ENCODE results near the gene GALNT17. TPM values are rescaled to one million over a fixed set of nuclear protein-coding genes. Genes with fewer than 3 reads are reported as not detected.

Gene GALNT17
- polyA plus RNA-seq, 1 donor (not counting 4 experiments of a cell fraction or from before 2014, with no cell fraction given), result not detected

DNA sequence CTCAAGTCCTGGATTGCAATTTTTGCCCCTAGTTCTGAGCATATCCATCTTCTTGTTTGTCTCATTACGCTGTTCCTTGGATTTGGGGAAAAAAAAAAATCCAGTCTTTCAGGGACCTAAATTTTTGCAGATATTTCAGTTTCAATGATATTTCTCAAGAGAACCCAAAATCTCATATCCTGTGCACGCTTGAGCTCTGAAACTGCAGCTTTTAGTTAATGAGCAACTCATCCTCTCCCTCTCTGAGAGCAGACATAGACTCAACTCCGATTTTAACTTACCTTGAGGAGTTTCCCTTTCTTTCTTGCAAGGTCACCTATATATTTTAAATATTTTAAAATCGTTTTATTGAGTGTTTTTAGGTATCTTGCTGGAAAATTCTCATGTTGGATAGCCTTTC lies 200.3 kb downstream of the GALNT17 start:
- Histone ChIP-seq H3K9ac (ENCODE audit: control insufficient read depth, extremely low read depth, insufficient read depth, low read length) (no peak overlapping the region), H3K4me3 (ENCODE audit: control insufficient read depth in 2 of 3, extremely low read depth in 1 of 3, insufficient read depth in 2 of 3, low read depth in 1 of 3, low read length in 3 of 3) (no peak overlapping the region), H3K36me3 (ENCODE audit: control insufficient read depth in 2 of 2, extremely low read depth in 1 of 2, insufficient read depth in 2 of 2, low read length in 2 of 2) (no peaks in the 10 kb centered on the region), H3K4me2 (ENCODE audit: control insufficient read depth, extremely low read depth, insufficient read depth, low read depth, low read length) (no peak overlapping the region), H4K20me1 (ENCODE audit: control insufficient read depth, extremely low read depth, insufficient read depth, low read length) (no peaks in the 10 kb centered on the region), H2AFZ (ENCODE audit: control insufficient read depth, low read length) (no peak overlapping the region), H3K9me3 (ENCODE audit: control insufficient read depth, low read depth, low read length) (peaks cover 4% of the 10 kb centered on the region), H3K4me1 (ENCODE audit: control insufficient read depth, extremely low read depth, insufficient read depth, low read length) (no peaks in the 10 kb centered on the region), H3K79me2 (ENCODE audit: control insufficient read depth, insufficient read depth, low read length) (no peaks in the 10 kb centered on the region), H3K27me3 (ENCODE audit: control insufficient read depth, extremely low read depth, insufficient read depth, low read length) (no peaks in the 10 kb centered on the region), H3K27ac (ENCODE audit: control insufficient read depth, insufficient read depth, low read length) (no peak overlapping the region), H3K9me1 (ENCODE audit: control insufficient read depth, extremely low read depth, insufficient read depth, low read length) (no peaks in the 10 kb centered on the region)
- TF ChIP-seq, protein P1, sequence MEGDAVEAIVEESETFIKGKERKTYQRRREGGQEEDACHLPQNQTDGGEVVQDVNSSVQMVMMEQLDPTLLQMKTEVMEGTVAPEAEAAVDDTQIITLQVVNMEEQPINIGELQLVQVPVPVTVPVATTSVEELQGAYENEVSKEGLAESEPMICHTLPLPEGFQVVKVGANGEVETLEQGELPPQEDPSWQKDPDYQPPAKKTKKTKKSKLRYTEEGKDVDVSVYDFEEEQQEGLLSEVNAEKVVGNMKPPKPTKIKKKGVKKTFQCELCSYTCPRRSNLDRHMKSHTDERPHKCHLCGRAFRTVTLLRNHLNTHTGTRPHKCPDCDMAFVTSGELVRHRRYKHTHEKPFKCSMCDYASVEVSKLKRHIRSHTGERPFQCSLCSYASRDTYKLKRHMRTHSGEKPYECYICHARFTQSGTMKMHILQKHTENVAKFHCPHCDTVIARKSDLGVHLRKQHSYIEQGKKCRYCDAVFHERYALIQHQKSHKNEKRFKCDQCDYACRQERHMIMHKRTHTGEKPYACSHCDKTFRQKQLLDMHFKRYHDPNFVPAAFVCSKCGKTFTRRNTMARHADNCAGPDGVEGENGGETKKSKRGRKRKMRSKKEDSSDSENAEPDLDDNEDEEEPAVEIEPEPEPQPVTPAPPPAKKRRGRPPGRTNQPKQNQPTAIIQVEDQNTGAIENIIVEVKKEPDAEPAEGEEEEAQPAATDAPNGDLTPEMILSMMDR (optimal IDR thresholded peaks at IDR 0.05 in 1 of 3, IDR thresholded peaks at IDR 0.05 in 1 of 3, conservative IDR thresholded peaks at IDR 0.05 in 1 of 3; ENCODE audit: extremely low read depth in 1 of 3, insufficient read depth in 2 of 3, low read length in 3 of 3), result no peak
- TF ChIP-seq EZH2 (IDR thresholded peaks at IDR 0.05; ENCODE audit: low read length), result no peak
- DNase-seq (ENCODE audit: low read depth, low spot score) (no peak), FAIRE-seq (no peak)
- dilution Hi-C loops (cut with MboI; ENCODE audit: extremely low pct_ligation_motif_present, low sequenced_read_pairs), result no loop called here

DNA sequence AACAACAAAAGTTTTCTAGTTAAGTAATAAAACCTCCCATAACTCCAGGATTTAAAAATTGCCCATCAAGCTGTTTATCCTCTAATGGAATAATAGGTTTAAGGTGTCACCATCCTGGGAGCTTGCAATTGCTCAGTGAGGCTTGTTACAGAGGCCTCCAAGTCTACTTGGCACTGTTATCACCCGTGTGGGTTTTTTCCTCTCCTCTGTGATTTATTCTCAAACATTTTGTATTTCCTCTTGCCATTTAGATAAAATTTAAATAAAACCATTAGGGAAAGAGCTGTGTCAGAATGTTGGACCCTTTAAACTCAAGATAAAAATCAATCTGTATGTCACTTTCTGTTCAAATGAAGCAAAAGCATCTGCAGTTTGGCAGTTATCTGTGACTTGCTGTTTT lies 202.6 kb downstream of the GALNT17 start:
- H3K4me3 ChIP-seq (ENCODE audit: control insufficient read depth in 2 of 3, extremely low read depth in 1 of 3, insufficient read depth in 2 of 3, low read depth in 1 of 3, low read length in 3 of 3), result no peak overlapping the region
- H4K20me1 ChIP-seq (ENCODE audit: control insufficient read depth, extremely low read depth, insufficient read depth, low read length), result no peaks in the 10 kb centered on the region
- H3K36me3 ChIP-seq (ENCODE audit: control insufficient read depth in 2 of 2, extremely low read depth in 1 of 2, insufficient read depth in 2 of 2, low read length in 2 of 2), result no peaks in the 10 kb centered on the region
- H3K4me1 ChIP-seq (ENCODE audit: control insufficient read depth, extremely low read depth, insufficient read depth, low read length), result no peaks in the 10 kb centered on the region
- no peak overlapping the region for H3K27ac ChIP-seq (ENCODE audit: control insufficient read depth, insufficient read depth, low read length)
- FAIRE-seq (no peak), DNase-seq (ENCODE audit: low read depth, low spot score) (no peak)
- H3K9ac ChIP-seq (ENCODE audit: control insufficient read depth, extremely low read depth, insufficient read depth, low read length), result no peak overlapping the region
- no peaks in the 10 kb centered on the region for H3K27me3 ChIP-seq (ENCODE audit: control insufficient read depth, extremely low read depth, insufficient read depth, low read length)
- H3K9me3 ChIP-seq (ENCODE audit: control insufficient read depth, low read depth, low read length), result peaks cover 4% of the 10 kb centered on the region
- no peaks in the 10 kb centered on the region for H3K9me1 ChIP-seq (ENCODE audit: control insufficient read depth, extremely low read depth, insufficient read depth, low read length)
- H3K4me2 ChIP-seq (ENCODE audit: control insufficient read depth, extremely low read depth, insufficient read depth, low read depth, low read length), result no peak overlapping the region
- H2AFZ ChIP-seq (ENCODE audit: control insufficient read depth, low read length), result no peak overlapping the region
- dilution Hi-C loops (cut with MboI; ENCODE audit: extremely low pct_ligation_motif_present, low sequenced_read_pairs), result no loop called here
- no peaks in the 10 kb centered on the region for H3K79me2 ChIP-seq (ENCODE audit: control insufficient read depth, insufficient read depth, low read length)
- TF ChIP-seq, protein P1 (optimal IDR thresholded peaks at IDR 0.05 in 1 of 3, IDR thresholded peaks at IDR 0.05 in 1 of 3, conservative IDR thresholded peaks at IDR 0.05 in 1 of 3; ENCODE audit: extremely low read depth in 1 of 3, insufficient read depth in 2 of 3, low read length in 3 of 3), result no peak
- no peak for TF ChIP-seq EZH2 (IDR thresholded peaks at IDR 0.05; ENCODE audit: low read length)
